Activated CD8-positive, alpha-beta memory T cell treated with anti-CD3 and anti-CD28 coated beads for 1 hour (primary cell): ENCODE data around the gene BCL6.

Experiments
- DNase-seq, 2 donors: peaks; one replicate each; pipeline ENCODE4 v3.0.0-alpha.2; 2020; ENCODE audit warnings: low read depth in 1 of 2; ENCODE audit errors: extremely low read depth in 1 of 2

The BCL6 gene

GRCh38 chr3:187745201-187746058 lies at the start of gene BCL6:
Gene BCL6 (minus strand): TSS chr3:187745468. CDS start chr3:187733693, 11,775 bp downstream.
- peak; percentile 64 to 79 for DNase-seq

- no peak for DNase-seq
These were observed 49.5 kb upstream of the BCL6 start for GRCh38 chr3:187794731-187795130.

GRCh38 chr3:187793618-187794017 lies 48.4 kb upstream of the BCL6 start:
- no peak for DNase-seq

GRCh38 chr3:187792521-187792920 lies 47.3 kb upstream of the BCL6 start:
- DNase-seq = no peak

GRCh38 chr3:187789872-187790271 lies 44.6 kb upstream of the BCL6 start:
- DNase-seq = no peak

- DNase-seq = no peak
These were observed 44.0 kb upstream of the BCL6 start for GRCh38 chr3:187788984-187789857.

- no peak for DNase-seq
These were observed 37.8 kb upstream of the BCL6 start for GRCh38 chr3:187783098-187783497.

- DNase-seq = no peak
These were observed 36.7 kb upstream of the BCL6 start for GRCh38 chr3:187782006-187782405.

GRCh38 chr3:187781001-187781400 lies 35.7 kb upstream of the BCL6 start:
- no peak for DNase-seq

GRCh38 chr3:187778726-187779125 lies 33.5 kb upstream of the BCL6 start:
- DNase-seq = no peak

GRCh38 chr3:187777331-187777941 lies 32.2 kb upstream of the BCL6 start:
- DNase-seq = no peak

GRCh38 chr3:187775549-187775948 lies 30.3 kb upstream of the BCL6 start:
- no peak for DNase-seq

GRCh38 chr3:187774185-187774789 lies 29.0 kb upstream of the BCL6 start:
- no peak for DNase-seq

GRCh38 chr3:187773233-187774184 lies 28.2 kb upstream of the BCL6 start:
- no peak for DNase-seq

GRCh38 chr3:187770224-187770623 lies 25.0 kb upstream of the BCL6 start:
- no peak for DNase-seq

- no peak for DNase-seq
These were observed 24.5 kb upstream of the BCL6 start for GRCh38 chr3:187769771-187770170.

- DNase-seq = no peak
These were observed 22.2 kb upstream of the BCL6 start for GRCh38 chr3:187767266-187768012.

GRCh38 chr3:187765342-187765741 lies 20.1 kb upstream of the BCL6 start:
- no peak for DNase-seq
